ENCODE data around the gene ZPLD1. TPM values are rescaled to one million over a fixed set of nuclear protein-coding genes. Genes with fewer than 3 reads are reported as not detected.

Gene ZPLD1
- total RNA-seq, 1 experiment from 2014 or later = 0.17 TPM

GRCh38 chr3:102476198-102476597 lies 41.4 kb downstream of the ZPLD1 start:
- TF ChIP-seq, protein P1, sequence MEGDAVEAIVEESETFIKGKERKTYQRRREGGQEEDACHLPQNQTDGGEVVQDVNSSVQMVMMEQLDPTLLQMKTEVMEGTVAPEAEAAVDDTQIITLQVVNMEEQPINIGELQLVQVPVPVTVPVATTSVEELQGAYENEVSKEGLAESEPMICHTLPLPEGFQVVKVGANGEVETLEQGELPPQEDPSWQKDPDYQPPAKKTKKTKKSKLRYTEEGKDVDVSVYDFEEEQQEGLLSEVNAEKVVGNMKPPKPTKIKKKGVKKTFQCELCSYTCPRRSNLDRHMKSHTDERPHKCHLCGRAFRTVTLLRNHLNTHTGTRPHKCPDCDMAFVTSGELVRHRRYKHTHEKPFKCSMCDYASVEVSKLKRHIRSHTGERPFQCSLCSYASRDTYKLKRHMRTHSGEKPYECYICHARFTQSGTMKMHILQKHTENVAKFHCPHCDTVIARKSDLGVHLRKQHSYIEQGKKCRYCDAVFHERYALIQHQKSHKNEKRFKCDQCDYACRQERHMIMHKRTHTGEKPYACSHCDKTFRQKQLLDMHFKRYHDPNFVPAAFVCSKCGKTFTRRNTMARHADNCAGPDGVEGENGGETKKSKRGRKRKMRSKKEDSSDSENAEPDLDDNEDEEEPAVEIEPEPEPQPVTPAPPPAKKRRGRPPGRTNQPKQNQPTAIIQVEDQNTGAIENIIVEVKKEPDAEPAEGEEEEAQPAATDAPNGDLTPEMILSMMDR (conservative IDR thresholded peaks at IDR 0.05; ENCODE audit: low read depth, low read length) = no peak
- TF ChIP-seq EZH2 (IDR thresholded peaks at IDR 0.05; ENCODE audit: borderline replicate concordance, low read depth, low read length, poor library complexity, severe bottlenecking) = no peak
- POLR2A ChIA-PET (ENCODE audit: low non-redundant PET) = interaction anchor here (0.7 kb wide), 1 partner anchor 26 kb away, joined by 3 read pairs; no protein-coding TSS in a partner anchor
- BruUV-seq (replicated peaks) = no TSS peak
- no peaks in the 10 kb centered on the region for H3K4me1 ChIP-seq (ENCODE audit: insufficient read depth, low read length, poor library complexity, severe bottlenecking)
- no peak overlapping the region for H3K4me3 ChIP-seq (ENCODE audit: low read depth, low read length, poor library complexity, severe bottlenecking)
- no peaks in the 10 kb centered on the region for H3K36me3 ChIP-seq (ENCODE audit: insufficient read depth, low read length, poor library complexity, severe bottlenecking)
- H3K9me3 ChIP-seq (ENCODE audit: low read depth, low read length, poor library complexity, severe bottlenecking) = no peaks in the 10 kb centered on the region
- no peaks in the 10 kb centered on the region for H3K27me3 ChIP-seq (replicated peaks; ENCODE audit: insufficient read depth, low read depth, low read length, poor library complexity)
- no peak for DNase-seq (ENCODE audit: low spot score)
- CTCF ChIA-PET = no interaction called here
- intact Hi-C loops (cut with micrococcal nuclease; ENCODE audit: unreplicated experiment) = no loop called here
- no peak overlapping the region for H3K27ac ChIP-seq (ENCODE audit: low read depth, low read length, poor library complexity, severe bottlenecking)

DNA sequence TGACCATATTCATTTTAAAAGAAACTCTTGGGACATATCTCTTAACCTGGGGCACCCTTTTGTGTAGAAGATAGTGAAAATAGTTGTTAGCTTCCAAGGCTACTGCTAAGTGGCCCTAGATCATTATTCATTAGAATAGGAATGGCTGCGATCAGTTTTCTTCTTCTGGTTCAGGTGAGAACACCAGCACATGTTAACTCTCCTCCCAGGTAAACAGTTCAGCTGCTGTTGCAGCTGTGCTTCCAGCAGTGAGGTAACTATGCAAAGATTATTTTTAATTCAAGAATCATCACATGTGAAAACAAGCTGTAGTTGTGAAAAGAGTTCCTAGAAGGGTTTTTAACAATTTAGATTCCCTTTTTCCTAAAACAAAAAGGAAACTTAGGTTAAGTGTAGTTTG lies 43.3 kb downstream of the ZPLD1 start:
- Histone ChIP-seq H3K36me3 (ENCODE audit: insufficient read depth, low read length, poor library complexity, severe bottlenecking) (no peaks in the 10 kb centered on the region), H3K4me3 (ENCODE audit: low read depth, low read length, poor library complexity, severe bottlenecking) (no peak overlapping the region), H3K27me3 (replicated peaks; ENCODE audit: insufficient read depth, low read depth, low read length, poor library complexity) (no peaks in the 10 kb centered on the region), H3K27ac (ENCODE audit: low read depth, low read length, poor library complexity, severe bottlenecking) (no peak overlapping the region), H3K4me1 (ENCODE audit: insufficient read depth, low read length, poor library complexity, severe bottlenecking) (no peaks in the 10 kb centered on the region), H3K9me3 (ENCODE audit: low read depth, low read length, poor library complexity, severe bottlenecking) (no peaks in the 10 kb centered on the region)
- CTCF ChIA-PET = no interaction called here
- POLR2A ChIA-PET (ENCODE audit: low non-redundant PET) = interaction anchor here (0.6 kb wide), 1 partner anchor 792 kb away, joined by 4 read pairs; the partner anchor contains the start of gene RPL24
- no peak for DNase-seq (ENCODE audit: low spot score)
- no TSS peak for BruUV-seq (replicated peaks)
- TF ChIP-seq EZH2 (IDR thresholded peaks at IDR 0.05; ENCODE audit: borderline replicate concordance, low read depth, low read length, poor library complexity, severe bottlenecking) = no peak
- TF ChIP-seq, protein P1 (conservative IDR thresholded peaks at IDR 0.05; ENCODE audit: low read depth, low read length) = no peak
- intact Hi-C loops (cut with micrococcal nuclease; ENCODE audit: unreplicated experiment) = no loop called here

DNA sequence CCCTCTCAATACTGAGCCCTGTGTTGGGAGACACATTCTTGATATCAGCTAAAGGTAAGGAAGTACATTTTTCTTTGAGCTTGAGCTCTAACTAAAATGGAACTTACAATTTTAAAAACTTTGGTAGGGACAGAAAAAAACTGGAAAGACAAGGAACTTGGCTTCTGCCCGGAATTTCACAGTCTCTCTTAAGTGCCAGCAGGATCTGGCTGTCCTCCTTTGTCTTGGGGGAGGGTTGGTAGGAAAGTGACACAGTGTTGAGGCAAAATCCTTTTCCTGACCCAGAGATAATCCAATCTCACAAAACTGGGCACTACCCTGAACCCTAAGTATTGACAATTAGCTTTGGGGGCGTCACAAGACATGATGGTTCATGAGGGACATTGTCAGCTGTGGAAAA lies 45.3 kb downstream of the ZPLD1 start:
- H3K27ac ChIP-seq (ENCODE audit: low read depth, low read length, poor library complexity, severe bottlenecking) = no peak overlapping the region
- H3K9me3 ChIP-seq (ENCODE audit: low read depth, low read length, poor library complexity, severe bottlenecking) = no peaks in the 10 kb centered on the region
- H3K36me3 ChIP-seq (ENCODE audit: insufficient read depth, low read length, poor library complexity, severe bottlenecking) = no peaks in the 10 kb centered on the region
- no TSS peak for BruUV-seq (replicated peaks)
- H3K4me1 ChIP-seq (ENCODE audit: insufficient read depth, low read length, poor library complexity, severe bottlenecking) = no peaks in the 10 kb centered on the region
- no peak for DNase-seq (ENCODE audit: low spot score)
- no peak for TF ChIP-seq EZH2 (IDR thresholded peaks at IDR 0.05; ENCODE audit: borderline replicate concordance, low read depth, low read length, poor library complexity, severe bottlenecking)
- TF ChIP-seq, protein P1 (conservative IDR thresholded peaks at IDR 0.05; ENCODE audit: low read depth, low read length) = no peak
- H3K27me3 ChIP-seq (replicated peaks; ENCODE audit: insufficient read depth, low read depth, low read length, poor library complexity) = no peaks in the 10 kb centered on the region
- intact Hi-C loops (cut with micrococcal nuclease; ENCODE audit: unreplicated experiment) = no loop called here
- ChIA-PET CTCF (no interaction called here), POLR2A (ENCODE audit: low non-redundant PET) (no interaction called here)
- no peak overlapping the region for H3K4me3 ChIP-seq (ENCODE audit: low read depth, low read length, poor library complexity, severe bottlenecking)

Data from A673 (cell line).